ENCODE results near the gene CADM2.

DNA sequence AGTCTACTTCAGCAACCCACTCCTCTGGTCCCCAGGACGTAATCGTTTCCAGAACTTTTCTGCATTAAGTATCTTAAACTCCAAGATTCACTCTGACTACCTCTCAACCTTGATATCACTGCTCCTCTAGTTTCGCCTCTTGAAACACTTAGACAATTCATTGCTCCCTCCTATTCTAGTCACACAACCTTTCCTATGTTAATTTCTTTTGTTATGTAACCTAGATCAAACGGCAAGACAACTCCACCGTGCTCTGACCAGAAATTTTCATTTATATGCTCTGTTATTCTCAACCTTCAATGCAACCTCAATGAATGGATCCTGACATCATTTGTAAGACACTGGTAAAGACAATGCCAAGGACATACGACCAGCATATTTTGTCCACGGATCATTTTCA, 71.3 kb downstream of the CADM2 start:
- TF ChIP-seq, protein P1, sequence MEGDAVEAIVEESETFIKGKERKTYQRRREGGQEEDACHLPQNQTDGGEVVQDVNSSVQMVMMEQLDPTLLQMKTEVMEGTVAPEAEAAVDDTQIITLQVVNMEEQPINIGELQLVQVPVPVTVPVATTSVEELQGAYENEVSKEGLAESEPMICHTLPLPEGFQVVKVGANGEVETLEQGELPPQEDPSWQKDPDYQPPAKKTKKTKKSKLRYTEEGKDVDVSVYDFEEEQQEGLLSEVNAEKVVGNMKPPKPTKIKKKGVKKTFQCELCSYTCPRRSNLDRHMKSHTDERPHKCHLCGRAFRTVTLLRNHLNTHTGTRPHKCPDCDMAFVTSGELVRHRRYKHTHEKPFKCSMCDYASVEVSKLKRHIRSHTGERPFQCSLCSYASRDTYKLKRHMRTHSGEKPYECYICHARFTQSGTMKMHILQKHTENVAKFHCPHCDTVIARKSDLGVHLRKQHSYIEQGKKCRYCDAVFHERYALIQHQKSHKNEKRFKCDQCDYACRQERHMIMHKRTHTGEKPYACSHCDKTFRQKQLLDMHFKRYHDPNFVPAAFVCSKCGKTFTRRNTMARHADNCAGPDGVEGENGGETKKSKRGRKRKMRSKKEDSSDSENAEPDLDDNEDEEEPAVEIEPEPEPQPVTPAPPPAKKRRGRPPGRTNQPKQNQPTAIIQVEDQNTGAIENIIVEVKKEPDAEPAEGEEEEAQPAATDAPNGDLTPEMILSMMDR (IDR thresholded peaks at IDR 0.05) = no peak
- no peak for TF ChIP-seq POLR2A (IDR thresholded peaks at IDR 0.05)
